Activated CD4-positive, alpha-beta T cell treated with anti-CD3 and anti-CD28 coated beads for 1 hour (primary cell): ENCODE results near the gene PPA2.

Experiments used
- DNase-seq: peaks from one replicate; pipeline ENCODE4 v3.0.0-alpha.2; 2020

PPA2 gene

GRCh38 chr4:105387466-105387865, 86.4 kb downstream of the PPA2 start:
- no peak for DNase-seq

DNA sequence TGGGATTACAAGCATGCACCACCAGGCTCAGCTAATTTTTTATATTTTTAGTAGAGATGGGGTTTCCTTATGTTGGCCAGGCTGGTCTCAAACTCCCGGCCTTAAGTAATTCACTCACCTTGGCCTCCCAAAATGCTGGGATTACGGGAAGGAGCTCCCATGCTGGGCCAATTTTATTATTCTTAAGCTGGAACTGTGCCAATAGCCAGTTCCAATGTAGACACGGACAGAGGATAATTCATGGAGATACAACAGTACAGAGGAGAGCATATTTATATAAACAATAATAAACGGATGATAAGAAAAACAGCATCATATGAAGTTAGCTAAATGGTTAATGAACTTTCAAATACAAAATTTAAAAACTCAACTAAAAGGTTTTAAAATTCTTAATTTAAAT, 87.8 kb downstream of the PPA2 start:
- no peak for DNase-seq

DNA sequence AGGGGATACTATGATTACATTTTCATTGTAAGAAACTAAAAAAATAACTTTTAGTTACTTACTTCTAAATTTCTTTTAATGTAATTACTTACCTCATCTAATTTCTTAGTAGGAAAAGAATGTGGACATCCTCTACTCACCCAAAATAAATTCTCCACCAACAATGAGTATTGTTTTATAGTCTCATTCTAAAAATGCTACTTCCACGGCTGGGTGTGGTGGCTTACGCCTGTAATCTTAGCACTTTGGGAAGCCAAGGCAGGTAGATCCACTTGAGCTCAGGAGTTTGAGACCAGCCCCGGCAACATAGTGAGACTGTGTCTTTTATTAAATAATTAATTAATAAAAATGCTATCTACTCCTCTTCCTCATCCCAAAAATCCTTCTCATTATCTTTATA, 99.8 kb downstream of the PPA2 start:
- DNase-seq: no peak

DNA sequence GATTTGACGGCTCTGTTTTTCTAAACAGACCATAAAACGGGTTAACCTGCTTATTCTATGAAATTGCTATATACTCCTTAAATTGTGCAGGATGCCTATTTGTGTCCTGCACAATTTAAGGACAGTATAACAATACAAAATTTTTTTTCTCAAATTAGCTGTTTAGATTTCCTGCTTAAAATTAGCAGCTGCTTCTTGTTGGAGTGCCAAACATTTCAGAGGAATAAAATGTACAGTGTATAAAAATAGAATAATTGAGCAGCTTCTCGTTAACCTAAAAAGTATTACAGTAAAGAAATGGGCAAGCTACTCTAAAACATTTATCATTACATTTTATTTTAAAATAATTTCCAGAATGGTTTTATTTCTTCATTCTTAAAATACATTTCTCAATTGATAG, 100.5 kb downstream of the PPA2 start:
- DNase-seq: no peak

DNA sequence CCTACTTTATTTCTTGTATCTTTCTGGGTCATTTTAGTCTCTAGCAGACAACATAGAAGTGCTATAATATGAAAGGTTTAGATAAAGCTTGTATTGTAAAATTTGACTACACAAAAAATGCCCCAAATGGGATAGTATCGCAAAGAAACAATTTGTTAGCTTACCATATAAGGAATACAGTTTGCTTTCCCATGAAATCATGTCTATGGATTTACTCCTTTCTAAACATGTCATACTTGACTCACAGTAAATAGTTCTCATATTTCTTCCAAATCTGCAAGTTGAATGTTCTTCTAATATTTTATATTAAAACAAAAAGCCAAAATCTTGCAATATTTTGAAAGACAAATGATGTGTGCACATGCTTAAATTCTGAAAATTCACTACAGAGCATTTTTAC, 103.9 kb downstream of the PPA2 start:
- no peak for DNase-seq

- DNase-seq: no peak
These were observed 112.8 kb downstream of the PPA2 start for GRCh38 chr4:105361053-105361452.

DNA sequence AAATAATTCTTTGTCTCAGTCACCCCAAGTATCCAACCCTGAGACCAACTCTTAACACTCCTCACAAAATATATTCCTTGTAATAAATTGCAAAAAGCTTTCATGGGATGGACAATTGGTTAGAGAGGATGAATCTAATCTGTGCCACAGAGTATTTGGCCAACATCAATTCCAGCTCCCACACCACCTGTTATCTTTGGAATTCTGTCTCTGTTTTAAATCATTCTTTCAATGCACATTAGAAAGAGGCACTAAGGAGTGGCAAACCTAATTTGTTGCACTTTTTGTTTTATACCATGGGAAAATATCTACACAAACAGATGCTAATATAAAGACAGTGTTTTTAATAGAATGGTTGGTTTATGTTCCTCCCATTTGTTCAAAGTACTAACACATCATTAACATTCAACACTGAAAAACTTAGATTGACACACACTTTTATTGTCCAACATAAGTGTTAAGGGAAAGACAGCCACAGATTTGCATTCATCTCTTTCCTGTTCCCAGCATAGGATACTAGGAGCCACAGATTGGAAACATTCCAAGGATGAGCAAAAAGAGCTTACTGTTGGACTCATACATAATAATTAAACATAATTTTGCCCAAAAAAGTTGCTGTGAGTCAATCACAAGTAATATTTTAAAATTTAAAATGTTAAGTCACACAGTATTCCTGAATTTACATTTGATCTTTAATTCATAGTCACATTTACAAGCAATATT, 116.4 kb downstream of the PPA2 start:
- DNase-seq: no peak

DNA sequence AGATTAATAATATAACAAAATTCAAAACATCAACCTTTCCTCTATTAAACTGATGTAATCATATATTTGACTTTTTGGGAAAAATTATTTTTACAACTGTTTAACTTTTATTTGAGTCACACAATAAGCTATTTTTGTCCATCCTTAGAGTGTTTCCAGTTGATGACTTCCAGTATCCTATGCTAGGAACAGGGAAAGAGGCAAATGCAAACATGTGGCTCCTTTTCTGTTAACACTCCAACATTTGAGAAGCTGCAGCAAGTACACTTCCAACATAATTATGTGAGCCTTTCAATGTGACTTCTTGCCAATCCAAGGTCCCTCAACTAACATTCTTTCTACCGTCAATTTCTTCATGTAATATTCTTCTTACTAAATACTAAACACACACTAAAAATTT, 117.7 kb downstream of the PPA2 start:
- no peak for DNase-seq

GRCh38 chr4:105352826-105353225, 121.0 kb downstream of the PPA2 start:
- no peak for DNase-seq

GRCh38 chr4:105351861-105352260, 122.0 kb downstream of the PPA2 start:
- no peak for DNase-seq

- DNase-seq: no peak
These were observed 122.9 kb downstream of the PPA2 start for GRCh38 chr4:105350859-105351490.

DNA sequence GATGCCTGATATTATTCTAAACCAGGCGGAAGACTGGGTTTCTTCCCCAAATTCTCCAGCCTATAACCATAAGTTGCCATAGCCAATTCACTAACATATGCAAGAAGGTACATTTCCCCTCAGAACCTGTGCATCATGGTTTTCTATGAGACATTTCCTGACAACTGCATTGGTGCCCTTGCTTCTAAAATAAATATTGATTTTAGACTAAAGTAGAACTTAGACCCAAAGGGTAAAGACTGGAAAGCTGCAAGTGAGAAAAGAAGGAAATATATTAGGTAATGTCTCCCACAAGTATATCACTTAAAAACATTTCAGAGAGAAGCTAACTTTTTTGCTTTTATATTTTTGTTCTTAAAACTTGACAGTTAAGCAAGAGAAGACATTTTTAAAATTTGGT, 125.1 kb downstream of the PPA2 start:
- no peak for DNase-seq

DNA sequence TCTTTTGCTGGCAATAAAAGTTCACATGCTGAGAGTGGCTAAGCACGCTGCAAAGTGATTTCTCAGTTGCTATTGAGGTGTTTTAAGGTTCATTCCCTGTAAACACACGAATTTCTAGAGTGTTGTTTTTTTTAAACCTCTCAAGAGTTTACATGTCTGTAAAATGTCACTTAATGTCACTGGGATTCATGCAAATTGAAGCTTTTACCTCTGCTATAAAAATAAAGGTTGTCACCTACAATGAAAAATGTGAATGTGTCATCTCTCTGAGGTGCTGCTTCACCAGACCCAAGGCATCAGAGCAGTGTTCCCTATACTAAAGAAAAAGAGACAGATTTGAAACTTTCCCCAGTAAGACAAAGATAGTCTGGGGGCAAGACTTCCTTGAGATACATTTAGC, 127.0 kb downstream of the PPA2 start:
- DNase-seq: no peak

DNA sequence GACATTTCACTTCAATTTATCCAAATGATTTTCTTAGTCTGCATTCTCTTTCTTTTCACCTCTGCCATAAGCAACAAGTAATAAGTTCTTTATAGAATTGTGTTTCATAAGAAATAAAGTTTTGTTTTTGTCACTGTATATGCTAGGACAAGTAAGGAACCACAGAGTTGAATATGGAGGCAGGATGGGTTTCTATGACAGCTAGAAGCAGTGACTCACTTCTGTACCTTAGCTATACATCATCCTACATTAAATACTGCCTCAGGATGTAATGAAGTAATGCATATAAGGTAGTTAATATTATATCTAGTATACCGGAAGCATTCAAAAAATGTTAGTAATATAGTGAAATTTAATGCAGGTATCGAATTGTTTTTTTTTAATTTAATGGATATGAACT, 128.0 kb downstream of the PPA2 start:
- no peak for DNase-seq

- DNase-seq: no peak
These were observed 128.5 kb downstream of the PPA2 start for GRCh38 chr4:105345358-105345757.

DNA sequence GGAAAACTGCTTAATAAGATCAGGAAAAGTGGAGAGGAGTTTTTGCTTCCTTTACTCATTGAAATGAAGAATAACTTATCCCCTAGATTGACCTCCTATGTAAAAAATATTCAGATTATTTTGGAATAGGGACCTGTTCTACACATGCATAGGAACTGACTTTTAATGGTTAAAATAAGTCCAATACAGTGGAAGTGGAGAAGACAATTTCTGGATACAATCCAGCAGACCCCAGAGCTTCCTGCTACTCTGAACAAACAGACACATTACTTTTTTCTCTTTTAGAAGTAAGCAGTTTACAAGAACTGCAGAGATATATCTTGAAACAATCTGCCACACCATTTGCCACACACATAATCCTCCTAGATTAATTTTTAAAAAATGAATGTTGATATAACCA, 129.7 kb downstream of the PPA2 start:
- no peak for DNase-seq

DNA sequence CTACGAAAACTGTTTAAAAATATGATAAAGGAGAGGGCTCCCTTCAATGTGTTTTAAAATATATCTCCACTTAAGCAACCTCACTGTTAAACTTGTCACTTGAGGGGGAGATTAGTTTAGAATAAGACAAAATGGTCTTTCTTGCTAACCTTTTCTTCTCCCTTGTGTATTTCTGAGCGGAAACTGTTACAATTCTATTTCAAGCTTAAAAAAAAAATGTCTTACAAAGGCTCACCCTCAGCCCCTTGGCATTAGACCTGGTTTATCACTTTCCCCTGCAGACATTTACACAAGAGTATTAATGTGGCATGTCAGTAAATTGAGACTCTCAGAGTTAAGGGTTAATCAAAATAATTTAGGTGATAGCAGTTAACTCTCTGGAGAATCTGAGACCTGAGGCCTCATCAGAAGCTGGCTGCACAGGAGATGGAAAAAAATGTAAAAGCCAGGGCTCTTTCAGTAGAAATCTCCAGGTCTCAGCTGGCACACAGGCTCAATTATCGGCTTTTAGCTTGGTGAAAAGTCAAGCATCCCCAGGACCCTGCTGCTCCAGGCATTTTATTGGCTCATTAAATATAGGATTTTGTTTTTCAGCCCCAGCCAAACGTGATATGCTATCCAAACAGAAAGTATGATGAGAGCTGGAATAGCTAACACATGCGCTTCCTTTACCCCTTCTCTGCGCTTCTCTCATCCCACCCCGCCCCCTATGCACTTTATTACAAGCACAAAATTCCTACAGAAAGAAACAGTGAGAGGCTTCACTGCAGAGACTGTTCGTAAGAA, 130.5 kb downstream of the PPA2 start:
- DNase-seq: no peak

GRCh38 chr4:105329081-105329480, 144.8 kb downstream of the PPA2 start:
- no peak for DNase-seq

DNA sequence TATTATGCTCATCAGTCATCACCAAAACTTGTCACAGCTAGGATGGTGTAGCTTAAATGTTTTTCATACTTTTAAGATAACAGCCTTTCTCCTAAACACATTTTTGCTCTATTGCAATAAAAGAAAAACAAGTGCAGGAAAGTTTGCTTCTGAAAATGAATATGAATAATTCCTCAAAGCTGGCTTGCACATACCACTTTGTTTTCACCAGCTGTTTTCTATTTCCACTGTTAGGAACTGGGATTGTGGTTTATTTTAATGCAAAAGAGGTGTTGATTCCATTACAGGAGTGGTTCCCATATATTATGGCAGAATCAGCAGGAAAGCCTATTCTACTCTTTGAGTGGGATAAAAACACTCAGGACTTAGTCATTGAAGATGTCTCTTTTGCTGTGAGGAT, 145.9 kb downstream of the PPA2 start:
- no peak for DNase-seq

DNA sequence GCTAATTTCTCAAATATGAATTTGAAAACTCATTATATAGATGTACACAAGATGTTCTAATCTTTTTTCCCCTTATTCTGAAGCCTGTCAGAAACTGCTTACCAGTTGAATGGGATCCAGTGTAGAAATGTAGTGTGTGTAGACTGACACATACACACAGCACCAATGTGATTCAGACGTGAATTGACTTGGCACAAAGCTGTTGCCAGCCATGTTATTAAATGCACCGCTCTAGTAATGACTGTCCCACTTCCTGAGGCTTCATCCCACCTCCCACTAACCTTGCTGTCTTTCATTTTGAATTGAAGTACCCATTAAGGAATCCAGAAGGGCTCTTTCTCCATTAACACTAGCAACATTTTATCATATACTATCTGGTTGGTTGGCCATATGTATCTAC, 146.6 kb downstream of the PPA2 start:
- no peak for DNase-seq
